GM12873 (cell line): Measurements from ENCODE around the gene C5AR1.

Experiments
- CTCF ChIP-seq: IDR thresholded peaks from 2 replicates; pipeline ENCODE4 v1.5.1; 2012; ENCODE audit warnings: low read depth, mild to moderate bottlenecking, moderate library complexity, low read length, control low read depth; ENCODE audit not compliant: insufficient read depth; ENCODE audit errors: missing control alignments

Gene C5AR1

GRCh38 chr19:47315125-47315821 is 5.6 kb downstream of the C5AR1 start:
- TF ChIP-seq CTCF: no peak

GRCh38 chr19:47316513-47316912 is 6.9 kb downstream of the C5AR1 start:
- no peak for TF ChIP-seq CTCF

- no peak for TF ChIP-seq CTCF
Measured at GRCh38 chr19:47319923-47320871, 10.5 kb downstream of the C5AR1 start.

GRCh38 chr19:47321630-47322029 is 12.0 kb downstream of the C5AR1 start:
- TF ChIP-seq CTCF: no peak

- no peak for TF ChIP-seq CTCF
Measured at GRCh38 chr19:47322058-47322457, 12.4 kb downstream of the C5AR1 start.

GRCh38 chr19:47323409-47323808 is 13.7 kb downstream of the C5AR1 start:
- TF ChIP-seq CTCF: no peak

- no peak for TF ChIP-seq CTCF
Measured at GRCh38 chr19:47323872-47324271, 14.2 kb downstream of the C5AR1 start.
